ENCODE data around the gene TMEM217.

- TF ChIP-seq CTCF (conservative IDR thresholded peaks at IDR 0.05), result no peak
- TF ChIP-seq ZFX (IDR thresholded peaks at IDR 0.05), result peak; percentile 35; the same call in 1 of the 2 replicates
Measured at GRCh38 chr6:37257634-37258404, at the start of gene TMEM217, which contains the start of gene TBC1D22B.
